Measurements from ENCODE around the gene SEMA5B.
A peak's percentile ranks its signal among the peaks of the same experiment; 100 is the strongest.

SEMA5B gene

GRCh38 chr3:123027292-123028232 lies at the start of gene SEMA5B:
TSS of gene SEMA5B (minus strand) at chr3:123027763. CDS start at chr3:122961263, 66,500 bp downstream.
- Histone ChIP-seq H3K27me3 (ENCODE audit: control insufficient read depth in 1 of 2, insufficient read depth in 2 of 2, low read length in 2 of 2) (peaks cover 27 to 48% of the 10 kb centered on the region in 2 donors), H3K9ac (ENCODE audit: low read length) (peak within 1 kb of the TSS; percentile 65), H3K4me3 (ENCODE audit: low read depth in 1 of 2, low read length in 2 of 2) (peak within 1 kb of the TSS; percentile 63 to 70), H3K36me3 (ENCODE audit: insufficient read depth, low read length) (no peaks in the 10 kb centered on the region), H3K9me3 (ENCODE audit: low read length) (no peaks in the 10 kb centered on the region), H3K4me1 (ENCODE audit: insufficient read depth, low read length) (peaks cover 15% of the 10 kb centered on the region), H3K27ac (ENCODE audit: low read depth, low read length) (no peak within 1 kb of the TSS)

- H3K27ac ChIP-seq (ENCODE audit: low read depth, low read length), result peak overlapping the region; percentile 50
- no peaks in the 10 kb centered on the region for H3K27me3 ChIP-seq (ENCODE audit: control insufficient read depth in 1 of 2, insufficient read depth in 2 of 2, low read length in 2 of 2)
- H3K9me3 ChIP-seq (ENCODE audit: low read length), result no peaks in the 10 kb centered on the region
- peaks cover 74% of the 10 kb centered on the region for H3K4me1 ChIP-seq (ENCODE audit: insufficient read depth, low read length)
- no peaks in the 10 kb centered on the region for H3K36me3 ChIP-seq (ENCODE audit: insufficient read depth, low read length)
- peak overlapping the region in 1 of 2 donors; percentile 17 for H3K4me3 ChIP-seq (ENCODE audit: low read depth in 1 of 2, low read length in 2 of 2)
- H3K9ac ChIP-seq (ENCODE audit: low read length), result peak overlapping the region; percentile 39
These were observed 49.2 kb upstream of the SEMA5B start for GRCh38 chr3:123076496-123077418.

GRCh38 chr3:123076112-123076495 lies 48.5 kb upstream of the SEMA5B start:
- no peaks in the 10 kb centered on the region for H3K27me3 ChIP-seq (ENCODE audit: control insufficient read depth in 1 of 2, insufficient read depth in 2 of 2, low read length in 2 of 2)
- no peak overlapping the region for H3K9ac ChIP-seq (ENCODE audit: low read length)
- peaks cover 74% of the 10 kb centered on the region for H3K4me1 ChIP-seq (ENCODE audit: insufficient read depth, low read length)
- no peak overlapping the region for H3K4me3 ChIP-seq (ENCODE audit: low read depth in 1 of 2, low read length in 2 of 2)
- H3K36me3 ChIP-seq (ENCODE audit: insufficient read depth, low read length), result no peaks in the 10 kb centered on the region
- H3K9me3 ChIP-seq (ENCODE audit: low read length), result no peaks in the 10 kb centered on the region
- H3K27ac ChIP-seq (ENCODE audit: low read depth, low read length), result peak overlapping the region; percentile 50

GRCh38 chr3:123075359-123075758 lies 47.8 kb upstream of the SEMA5B start:
- H3K9ac ChIP-seq (ENCODE audit: low read length), result no peak overlapping the region
- H3K36me3 ChIP-seq (ENCODE audit: insufficient read depth, low read length), result no peaks in the 10 kb centered on the region
- no peak overlapping the region for H3K4me3 ChIP-seq (ENCODE audit: low read depth in 1 of 2, low read length in 2 of 2)
- H3K4me1 ChIP-seq (ENCODE audit: insufficient read depth, low read length), result peaks cover 72% of the 10 kb centered on the region
- no peaks in the 10 kb centered on the region for H3K9me3 ChIP-seq (ENCODE audit: low read length)
- H3K27me3 ChIP-seq (ENCODE audit: control insufficient read depth in 1 of 2, insufficient read depth in 2 of 2, low read length in 2 of 2), result no peaks in the 10 kb centered on the region
- peak overlapping the region; percentile 46 for H3K27ac ChIP-seq (ENCODE audit: low read depth, low read length)

GRCh38 chr3:123072564-123072963 lies 45.0 kb upstream of the SEMA5B start:
- Histone ChIP-seq H3K36me3 (ENCODE audit: insufficient read depth, low read length) (no peaks in the 10 kb centered on the region), H3K27me3 (ENCODE audit: control insufficient read depth in 1 of 2, insufficient read depth in 2 of 2, low read length in 2 of 2) (no peaks in the 10 kb centered on the region), H3K27ac (ENCODE audit: low read depth, low read length) (no peak overlapping the region), H3K9me3 (ENCODE audit: low read length) (no peaks in the 10 kb centered on the region), H3K4me3 (ENCODE audit: low read depth in 1 of 2, low read length in 2 of 2) (no peak overlapping the region), H3K9ac (ENCODE audit: low read length) (no peak overlapping the region), H3K4me1 (ENCODE audit: insufficient read depth, low read length) (peaks cover 75% of the 10 kb centered on the region)

GRCh38 chr3:123072152-123072551 lies 44.6 kb upstream of the SEMA5B start:
- Histone ChIP-seq H3K27ac (ENCODE audit: low read depth, low read length) (no peak overlapping the region), H3K4me1 (ENCODE audit: insufficient read depth, low read length) (peaks cover 71% of the 10 kb centered on the region), H3K4me3 (ENCODE audit: low read depth in 1 of 2, low read length in 2 of 2) (no peak overlapping the region), H3K27me3 (ENCODE audit: control insufficient read depth in 1 of 2, insufficient read depth in 2 of 2, low read length in 2 of 2) (no peaks in the 10 kb centered on the region), H3K9ac (ENCODE audit: low read length) (no peak overlapping the region), H3K9me3 (ENCODE audit: low read length) (no peaks in the 10 kb centered on the region), H3K36me3 (ENCODE audit: insufficient read depth, low read length) (no peaks in the 10 kb centered on the region)

GRCh38 chr3:123071581-123071980 lies 44.0 kb upstream of the SEMA5B start:
- Histone ChIP-seq H3K27me3 (ENCODE audit: control insufficient read depth in 1 of 2, insufficient read depth in 2 of 2, low read length in 2 of 2) (no peaks in the 10 kb centered on the region), H3K36me3 (ENCODE audit: insufficient read depth, low read length) (no peaks in the 10 kb centered on the region), H3K9ac (ENCODE audit: low read length) (no peak overlapping the region), H3K4me3 (ENCODE audit: low read depth in 1 of 2, low read length in 2 of 2) (no peak overlapping the region), H3K4me1 (ENCODE audit: insufficient read depth, low read length) (peaks cover 68% of the 10 kb centered on the region), H3K9me3 (ENCODE audit: low read length) (no peaks in the 10 kb centered on the region), H3K27ac (ENCODE audit: low read depth, low read length) (peak overlapping the region; percentile 60)

GRCh38 chr3:123071146-123071545 lies 43.6 kb upstream of the SEMA5B start:
- H3K9ac ChIP-seq (ENCODE audit: low read length), result no peak overlapping the region
- no peaks in the 10 kb centered on the region for H3K9me3 ChIP-seq (ENCODE audit: low read length)
- peak overlapping the region; percentile 60 for H3K27ac ChIP-seq (ENCODE audit: low read depth, low read length)
- H3K4me1 ChIP-seq (ENCODE audit: insufficient read depth, low read length), result peaks cover 67% of the 10 kb centered on the region
- H3K4me3 ChIP-seq (ENCODE audit: low read depth in 1 of 2, low read length in 2 of 2), result no peak overlapping the region
- H3K27me3 ChIP-seq (ENCODE audit: control insufficient read depth in 1 of 2, insufficient read depth in 2 of 2, low read length in 2 of 2), result no peaks in the 10 kb centered on the region
- H3K36me3 ChIP-seq (ENCODE audit: insufficient read depth, low read length), result no peaks in the 10 kb centered on the region

GRCh38 chr3:123070510-123070909 lies 42.9 kb upstream of the SEMA5B start:
- H3K27ac ChIP-seq (ENCODE audit: low read depth, low read length), result no peak overlapping the region
- H3K27me3 ChIP-seq (ENCODE audit: control insufficient read depth in 1 of 2, insufficient read depth in 2 of 2, low read length in 2 of 2), result no peaks in the 10 kb centered on the region
- H3K9ac ChIP-seq (ENCODE audit: low read length), result no peak overlapping the region
- H3K36me3 ChIP-seq (ENCODE audit: insufficient read depth, low read length), result no peaks in the 10 kb centered on the region
- H3K4me3 ChIP-seq (ENCODE audit: low read depth in 1 of 2, low read length in 2 of 2), result no peak overlapping the region
- no peaks in the 10 kb centered on the region for H3K9me3 ChIP-seq (ENCODE audit: low read length)
- H3K4me1 ChIP-seq (ENCODE audit: insufficient read depth, low read length), result peaks cover 62% of the 10 kb centered on the region

- H3K4me1 ChIP-seq (ENCODE audit: insufficient read depth, low read length), result peaks cover 54% of the 10 kb centered on the region
- no peaks in the 10 kb centered on the region for H3K36me3 ChIP-seq (ENCODE audit: insufficient read depth, low read length)
- no peaks in the 10 kb centered on the region for H3K27me3 ChIP-seq (ENCODE audit: control insufficient read depth in 1 of 2, insufficient read depth in 2 of 2, low read length in 2 of 2)
- no peak overlapping the region for H3K27ac ChIP-seq (ENCODE audit: low read depth, low read length)
- H3K4me3 ChIP-seq (ENCODE audit: low read depth in 1 of 2, low read length in 2 of 2), result peak overlapping the region in 1 of 2 donors; percentile 77
- peak overlapping the region; percentile 18 for H3K9ac ChIP-seq (ENCODE audit: low read length)
- no peaks in the 10 kb centered on the region for H3K9me3 ChIP-seq (ENCODE audit: low read length)
These were observed 41.2 kb upstream of the SEMA5B start for GRCh38 chr3:123068601-123069381.

All from muscle layer of colon (tissue), 2 donors.